ENCODE measurements around the gene TOP3B.

Gene TOP3B, protein sequence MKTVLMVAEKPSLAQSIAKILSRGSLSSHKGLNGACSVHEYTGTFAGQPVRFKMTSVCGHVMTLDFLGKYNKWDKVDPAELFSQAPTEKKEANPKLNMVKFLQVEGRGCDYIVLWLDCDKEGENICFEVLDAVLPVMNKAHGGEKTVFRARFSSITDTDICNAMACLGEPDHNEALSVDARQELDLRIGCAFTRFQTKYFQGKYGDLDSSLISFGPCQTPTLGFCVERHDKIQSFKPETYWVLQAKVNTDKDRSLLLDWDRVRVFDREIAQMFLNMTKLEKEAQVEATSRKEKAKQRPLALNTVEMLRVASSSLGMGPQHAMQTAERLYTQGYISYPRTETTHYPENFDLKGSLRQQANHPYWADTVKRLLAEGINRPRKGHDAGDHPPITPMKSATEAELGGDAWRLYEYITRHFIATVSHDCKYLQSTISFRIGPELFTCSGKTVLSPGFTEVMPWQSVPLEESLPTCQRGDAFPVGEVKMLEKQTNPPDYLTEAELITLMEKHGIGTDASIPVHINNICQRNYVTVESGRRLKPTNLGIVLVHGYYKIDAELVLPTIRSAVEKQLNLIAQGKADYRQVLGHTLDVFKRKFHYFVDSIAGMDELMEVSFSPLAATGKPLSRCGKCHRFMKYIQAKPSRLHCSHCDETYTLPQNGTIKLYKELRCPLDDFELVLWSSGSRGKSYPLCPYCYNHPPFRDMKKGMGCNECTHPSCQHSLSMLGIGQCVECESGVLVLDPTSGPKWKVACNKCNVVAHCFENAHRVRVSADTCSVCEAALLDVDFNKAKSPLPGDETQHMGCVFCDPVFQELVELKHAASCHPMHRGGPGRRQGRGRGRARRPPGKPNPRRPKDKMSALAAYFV

DNA sequence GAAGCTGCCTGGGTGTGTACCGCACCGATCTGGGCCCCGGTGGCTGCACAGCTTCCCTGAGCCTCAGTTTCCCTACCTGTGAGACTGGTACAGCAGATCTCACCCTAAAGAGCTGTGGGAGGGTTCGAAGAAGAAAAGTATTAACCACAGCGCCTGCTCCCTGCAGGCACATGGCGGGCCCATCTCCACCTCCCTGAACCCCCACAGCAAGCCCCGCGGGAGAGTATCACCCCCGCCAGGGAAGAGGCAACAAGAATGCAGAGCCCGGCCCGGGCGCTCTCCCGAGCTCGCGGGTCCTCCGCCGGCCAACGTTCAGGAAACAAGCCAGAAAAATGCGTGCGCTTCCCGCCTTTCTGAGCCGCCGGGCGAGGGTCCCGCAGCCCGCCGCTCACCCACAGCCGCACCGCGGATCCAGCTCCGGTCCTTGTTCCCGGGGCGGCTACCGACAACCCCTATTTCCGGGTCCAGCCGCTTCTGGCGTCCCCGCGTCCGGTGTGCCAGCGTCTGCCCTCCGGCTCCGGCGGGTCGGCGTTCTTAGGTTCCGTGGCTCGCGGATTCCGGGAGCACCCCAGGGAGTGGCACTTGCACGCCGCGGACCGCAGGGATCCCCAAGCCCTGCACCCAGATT, at the start of gene TOP3B:
TOP3B (minus strand) TSS at position 450 of the 628 bp plus-strand sequence. CDS start 7,078 bp downstream, outside the sequence.
- DNase-seq: peak; percentile 83

DNA sequence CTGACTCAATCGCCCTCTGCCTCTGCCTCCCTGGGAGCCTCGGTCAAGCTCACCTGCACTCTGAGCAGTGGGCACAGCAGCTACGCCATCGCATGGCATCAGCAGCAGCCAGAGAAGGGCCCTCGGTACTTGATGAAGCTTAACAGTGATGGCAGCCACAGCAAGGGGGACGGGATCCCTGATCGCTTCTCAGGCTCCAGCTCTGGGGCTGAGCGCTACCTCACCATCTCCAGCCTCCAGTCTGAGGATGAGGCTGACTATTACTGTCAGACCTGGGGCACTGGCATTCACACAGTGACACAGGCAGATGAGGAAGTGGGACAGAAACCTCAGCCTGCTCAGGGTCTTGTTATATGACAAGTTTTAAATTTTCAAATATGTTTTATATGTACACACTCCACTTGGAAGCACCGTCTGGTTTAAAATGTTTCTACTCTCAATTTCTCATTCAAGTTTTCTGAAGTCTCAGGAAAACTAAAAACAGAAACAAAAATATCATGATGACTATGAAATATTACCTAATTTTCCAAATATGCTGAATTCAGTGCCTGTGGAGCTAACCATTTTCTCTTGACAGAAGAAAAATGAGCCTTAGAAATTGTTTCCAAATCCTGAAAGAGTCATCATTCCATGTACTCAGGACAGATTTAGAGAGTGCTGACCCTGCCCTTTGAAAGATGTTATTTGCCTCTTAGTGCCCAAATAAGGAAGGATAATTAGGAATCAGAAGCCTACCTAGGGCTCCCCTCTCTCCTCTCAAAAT, 48.8 kb upstream of the TOP3B start:
- no peak for DNase-seq

DNA sequence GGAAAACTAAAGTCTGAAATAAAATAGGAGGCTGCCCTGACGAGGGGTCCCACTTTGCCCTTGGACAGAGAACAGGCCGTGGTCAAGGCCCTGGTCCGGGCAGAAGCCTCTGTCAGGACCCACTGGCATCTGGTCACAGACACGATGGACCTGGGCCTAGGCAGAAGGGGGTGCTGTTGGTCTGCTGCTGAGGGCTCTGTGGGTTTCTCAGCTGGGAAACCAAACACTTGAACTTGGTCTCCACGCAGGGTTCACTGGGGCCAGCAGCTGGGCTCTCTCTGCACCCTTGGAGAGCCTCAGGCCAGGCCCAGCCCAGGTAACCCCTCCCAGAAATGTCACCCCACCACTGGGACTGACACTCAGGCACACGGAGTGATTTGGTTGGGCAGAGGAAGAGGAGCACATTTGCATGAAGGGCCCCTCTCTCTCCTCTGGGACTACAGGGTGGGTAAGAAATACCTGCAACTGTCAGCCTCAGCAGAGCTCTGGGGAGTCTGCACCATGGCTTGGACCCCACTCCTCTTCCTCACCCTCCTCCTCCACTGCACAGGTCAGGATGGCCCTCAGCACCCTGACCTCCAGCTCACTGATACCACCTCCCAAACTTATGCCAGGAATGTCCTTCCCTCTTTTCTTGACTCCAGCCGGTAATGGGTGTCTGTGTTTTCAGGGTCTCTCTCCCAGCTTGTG, 48.1 kb upstream of the TOP3B start:
- peak; percentile 7 for DNase-seq

DNA sequence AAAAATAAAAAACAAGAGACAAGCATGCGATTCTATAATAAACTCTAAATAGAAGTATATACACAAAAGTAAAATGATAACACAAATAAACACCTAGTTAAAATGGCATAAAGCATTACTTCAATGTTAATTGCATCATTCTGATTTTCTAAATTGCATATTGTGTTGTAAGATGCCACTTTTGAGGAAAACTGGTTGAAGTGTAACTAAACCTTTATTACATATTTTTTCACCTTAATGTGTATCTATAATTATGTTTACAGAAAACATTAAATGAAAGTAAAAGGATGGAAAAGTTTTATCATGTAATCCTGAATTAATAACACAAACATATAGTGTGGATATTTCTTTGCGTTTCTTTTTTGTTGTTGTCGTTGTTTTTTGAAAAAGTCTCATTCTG, 45.4 kb upstream of the TOP3B start:
- no peak for DNase-seq

DNA sequence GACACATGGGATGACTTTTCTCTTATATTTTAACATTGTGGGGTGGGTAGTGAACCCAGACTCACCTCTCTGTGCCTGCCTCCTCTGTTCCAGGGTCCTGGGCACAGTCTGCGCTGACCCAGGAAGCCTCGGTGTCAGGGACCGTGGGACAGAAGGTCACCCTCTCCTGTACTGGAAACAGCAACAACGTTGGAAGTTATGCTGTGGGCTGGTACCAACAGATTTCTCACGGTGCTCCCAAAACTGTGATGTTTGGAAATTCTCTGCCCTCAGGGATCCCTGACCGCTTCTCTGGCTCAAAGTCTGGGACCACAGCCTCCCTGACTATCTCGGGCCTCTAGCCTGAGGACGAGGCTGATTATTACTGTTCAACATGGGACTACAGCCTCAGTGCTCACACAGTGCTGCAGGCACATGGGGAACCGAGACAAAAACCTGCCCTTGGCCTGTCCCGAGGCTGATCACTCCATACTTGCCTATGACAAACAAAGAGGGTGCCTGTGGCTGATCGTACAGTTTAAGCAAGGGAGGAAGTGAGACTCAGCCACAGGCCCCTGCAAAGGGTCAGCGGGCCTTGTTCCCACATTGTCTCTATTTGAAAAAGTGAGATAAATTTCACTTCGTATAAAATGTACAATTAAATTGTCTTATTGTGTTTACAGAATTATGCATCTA, 43.7 kb upstream of the TOP3B start:
- no peak for DNase-seq

DNA sequence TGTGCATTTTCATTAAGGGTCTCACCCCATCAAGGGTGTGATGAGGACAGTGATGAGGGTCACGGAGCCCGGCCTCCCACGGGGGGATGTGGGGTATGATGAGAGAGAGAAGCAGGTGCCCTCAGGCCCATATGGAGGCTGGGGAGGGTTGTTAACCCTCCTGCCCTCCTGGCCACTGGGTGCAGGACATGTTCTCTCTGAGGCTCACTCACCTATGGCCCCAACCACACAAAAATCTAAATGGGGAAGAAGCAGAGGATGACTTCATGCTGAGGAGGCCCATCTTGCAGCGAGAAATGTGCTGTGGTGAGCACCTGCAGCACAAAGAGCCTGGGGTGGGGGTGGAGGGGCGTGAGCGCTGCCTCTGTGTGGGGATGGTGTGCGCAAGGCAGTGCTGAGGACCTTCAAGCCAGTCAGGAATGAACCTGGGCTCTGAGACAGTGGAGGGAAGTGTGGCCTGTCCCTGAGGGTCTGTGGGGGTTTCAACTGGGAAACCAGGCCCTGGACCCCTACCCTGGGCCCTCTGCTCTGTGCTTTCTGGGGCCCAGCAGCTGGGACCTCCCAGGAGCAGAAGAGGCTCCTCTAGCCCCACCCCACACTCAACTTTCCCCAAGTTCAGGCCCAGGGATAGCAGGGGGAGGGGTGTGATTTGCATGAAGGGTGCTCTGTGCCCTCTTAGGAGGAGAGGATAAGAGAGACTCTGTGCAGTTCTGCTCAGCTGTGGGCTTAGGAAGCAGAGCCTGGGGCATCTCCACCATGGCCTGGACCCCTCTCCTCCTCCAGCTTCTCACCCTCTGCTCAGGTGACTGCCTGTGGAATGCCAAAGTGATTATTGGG, 43.0 kb upstream of the TOP3B start:
- no peak for DNase-seq

DNA sequence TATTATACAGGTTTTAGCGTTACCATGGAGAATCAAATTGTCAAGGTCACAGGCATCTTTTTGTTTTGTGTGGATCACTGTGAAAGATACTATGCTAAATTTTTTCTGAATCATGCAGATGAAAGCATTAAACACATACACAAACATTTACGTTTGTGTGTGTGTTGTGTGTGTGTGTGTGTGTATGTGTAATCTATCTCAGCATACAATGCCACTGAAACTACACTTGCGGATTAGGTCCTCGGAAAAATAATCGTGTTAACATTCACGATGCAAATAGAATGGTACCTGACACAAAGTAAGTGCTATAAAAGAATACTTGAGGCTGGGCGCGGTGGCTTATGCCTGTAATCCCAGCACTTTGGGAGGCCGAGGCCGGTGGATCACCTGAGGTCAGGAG, 41.9 kb upstream of the TOP3B start:
- DNase-seq: no peak

DNA sequence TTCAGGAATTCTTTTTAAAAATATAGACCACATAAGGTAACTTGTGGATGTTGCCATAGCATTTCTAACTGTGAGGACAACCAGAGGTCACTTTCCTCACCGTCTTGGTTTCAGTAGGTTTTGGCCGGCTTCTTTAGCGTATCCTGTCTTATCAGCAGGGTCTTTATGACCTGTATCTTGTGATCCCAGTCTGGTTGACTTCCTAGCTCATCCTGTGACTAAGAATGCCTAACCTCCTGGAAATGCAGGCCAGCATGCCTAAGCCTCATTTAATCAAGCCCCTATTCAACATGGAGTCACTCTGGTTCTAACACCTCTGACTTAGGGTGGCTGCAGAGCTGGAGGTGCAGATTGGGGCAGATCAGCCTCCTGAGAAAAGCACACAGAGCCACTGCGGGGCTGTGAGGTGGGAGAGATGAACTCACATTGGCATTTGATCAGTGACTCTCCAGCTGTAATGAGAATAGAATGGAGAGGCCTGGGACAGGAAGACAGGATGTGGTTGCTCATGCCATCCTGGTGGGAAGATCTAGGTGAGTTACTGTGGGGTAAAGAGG, 41.1 kb upstream of the TOP3B start:
- no peak for DNase-seq

DNA sequence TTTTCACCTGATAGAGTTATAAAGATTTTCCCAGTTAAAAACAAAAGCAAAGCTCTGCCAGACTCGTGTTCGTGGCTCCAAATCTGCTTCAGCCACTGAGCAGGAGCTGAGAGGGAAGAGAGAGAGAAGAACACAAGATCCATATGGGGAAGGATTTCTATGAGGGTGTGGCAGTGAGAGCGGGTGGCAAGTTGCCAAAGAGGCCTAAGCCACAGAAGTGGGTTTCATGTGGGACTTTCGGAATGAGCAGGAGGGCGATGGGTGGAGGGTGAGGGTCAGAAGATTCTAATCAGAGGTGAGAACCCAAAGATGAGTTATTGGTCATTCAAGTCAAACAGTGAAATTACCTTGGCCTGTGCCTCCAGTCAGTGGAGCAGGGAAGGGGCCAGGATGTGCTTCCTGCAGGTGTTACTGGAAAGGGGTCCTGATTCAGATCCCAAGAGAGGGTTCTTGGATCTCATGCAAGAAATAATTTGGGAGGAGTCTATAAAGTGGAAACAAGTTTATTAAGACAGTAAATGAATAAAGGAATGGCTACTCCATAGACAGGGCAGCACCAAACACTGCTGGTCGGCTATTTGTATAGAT, 40.5 kb upstream of the TOP3B start:
- no peak for DNase-seq

DNA sequence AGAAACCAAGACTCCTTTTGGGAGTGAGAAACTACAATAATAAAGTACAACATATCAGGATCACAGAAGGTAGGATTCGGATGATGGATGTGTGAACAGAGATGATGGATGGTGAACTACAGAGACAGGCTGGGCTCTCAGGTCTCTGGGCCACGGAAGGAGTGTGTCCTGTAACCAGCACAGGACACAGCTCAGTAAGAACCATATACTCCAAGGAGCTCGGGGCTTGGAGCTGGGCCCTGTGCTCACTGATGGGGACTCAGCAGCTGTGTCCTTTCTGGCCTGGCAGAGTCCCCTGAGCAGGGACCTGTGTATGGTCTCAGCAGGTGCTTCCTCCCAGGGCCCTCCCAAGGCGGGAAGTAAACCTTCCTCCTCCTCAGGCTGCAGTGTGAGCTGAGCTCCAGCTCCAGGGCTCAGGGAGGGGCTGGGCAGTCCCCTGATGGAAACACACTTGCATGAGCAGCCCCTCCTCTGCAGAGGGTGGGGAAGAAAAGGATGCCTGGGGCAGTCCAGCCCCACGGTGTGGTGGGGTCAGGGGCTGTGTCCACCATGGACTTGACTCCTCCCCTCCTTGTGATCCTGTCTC, 39.8 kb upstream of the TOP3B start:
- no peak for DNase-seq

DNA sequence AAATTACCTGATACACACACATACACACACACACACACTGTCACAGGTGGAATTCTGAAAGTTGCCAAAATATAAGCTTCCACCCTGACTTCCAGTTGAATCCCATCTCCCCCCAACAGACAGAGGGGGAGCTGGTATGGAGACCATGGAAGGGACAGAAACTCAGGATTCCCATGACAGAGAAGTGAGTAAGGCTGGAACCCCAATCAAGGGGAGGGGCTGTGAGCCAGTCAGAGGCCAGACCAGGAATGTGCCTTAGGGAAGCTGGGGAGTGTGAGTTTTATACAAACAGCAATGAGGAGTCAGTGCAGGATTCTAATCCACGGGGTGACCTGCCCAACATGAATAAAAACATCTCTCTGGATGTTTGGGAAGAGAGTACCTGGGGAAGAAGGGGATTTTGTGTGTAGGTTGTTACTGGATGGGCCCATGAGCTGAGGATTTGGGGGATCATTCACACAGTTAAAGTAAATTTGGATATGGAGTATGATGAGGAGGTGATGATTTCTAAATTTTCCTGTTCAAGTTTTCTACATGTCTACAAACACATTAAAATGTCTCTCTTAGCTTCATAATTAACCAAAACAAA, 38.7 kb upstream of the TOP3B start:
- no peak for DNase-seq

DNA sequence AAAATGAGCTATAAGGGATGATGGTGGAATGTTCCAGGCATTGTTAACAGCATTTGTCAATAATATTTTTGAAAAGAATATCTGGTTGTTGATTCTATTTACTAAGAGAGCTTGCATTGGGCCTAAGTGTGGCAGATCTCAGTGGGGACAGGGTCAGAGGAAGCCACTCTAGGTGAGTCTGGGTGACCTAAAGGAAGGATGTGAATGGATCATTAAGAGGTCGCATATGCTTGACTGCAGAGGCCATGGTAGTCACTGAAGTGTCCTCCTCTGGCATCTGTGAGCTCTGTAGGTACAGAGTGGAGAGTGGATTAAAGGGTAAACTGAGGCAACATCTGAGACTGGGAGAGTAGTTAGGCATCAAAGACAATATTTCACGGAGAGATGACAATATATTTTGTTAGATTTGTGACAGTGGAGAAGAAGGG, 37.9 kb upstream of the TOP3B start:
- DNase-seq: no peak

DNA sequence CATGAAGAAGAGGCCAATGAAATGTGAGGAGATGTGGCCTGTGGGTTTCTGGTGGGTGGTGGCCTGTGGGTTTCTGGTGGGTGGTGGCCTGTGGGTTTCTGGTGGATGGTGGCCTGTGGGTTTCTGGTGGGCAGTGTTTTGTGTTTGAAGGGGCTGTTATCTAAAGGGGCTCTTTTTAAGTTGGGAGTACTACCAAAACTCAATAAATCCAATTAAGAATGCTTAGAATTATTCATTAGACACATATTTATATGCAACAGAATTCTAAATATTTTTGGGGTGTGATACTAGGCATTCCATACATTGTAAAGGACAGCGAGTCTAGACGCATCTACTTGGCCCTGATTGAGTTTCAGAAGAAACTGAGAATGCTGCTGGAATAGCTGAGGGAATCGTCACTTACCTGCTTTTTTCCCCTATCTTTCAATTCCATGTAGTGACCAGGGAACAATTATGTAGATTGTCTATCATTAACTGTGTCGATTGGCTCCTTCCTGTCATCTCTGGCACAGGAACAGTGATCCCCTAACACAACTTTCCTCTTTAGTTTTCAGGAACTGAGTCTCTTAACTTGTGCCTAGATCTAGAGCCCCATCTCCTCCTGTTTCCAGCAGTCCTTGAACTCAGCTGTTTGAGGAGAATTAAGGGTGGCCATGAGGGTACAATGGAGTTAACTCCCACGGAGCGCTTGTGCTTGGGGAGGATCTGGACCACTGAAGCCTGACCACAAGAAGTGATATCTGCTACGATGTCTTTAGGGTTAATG, 37.3 kb upstream of the TOP3B start:
- DNase-seq: no peak

DNA sequence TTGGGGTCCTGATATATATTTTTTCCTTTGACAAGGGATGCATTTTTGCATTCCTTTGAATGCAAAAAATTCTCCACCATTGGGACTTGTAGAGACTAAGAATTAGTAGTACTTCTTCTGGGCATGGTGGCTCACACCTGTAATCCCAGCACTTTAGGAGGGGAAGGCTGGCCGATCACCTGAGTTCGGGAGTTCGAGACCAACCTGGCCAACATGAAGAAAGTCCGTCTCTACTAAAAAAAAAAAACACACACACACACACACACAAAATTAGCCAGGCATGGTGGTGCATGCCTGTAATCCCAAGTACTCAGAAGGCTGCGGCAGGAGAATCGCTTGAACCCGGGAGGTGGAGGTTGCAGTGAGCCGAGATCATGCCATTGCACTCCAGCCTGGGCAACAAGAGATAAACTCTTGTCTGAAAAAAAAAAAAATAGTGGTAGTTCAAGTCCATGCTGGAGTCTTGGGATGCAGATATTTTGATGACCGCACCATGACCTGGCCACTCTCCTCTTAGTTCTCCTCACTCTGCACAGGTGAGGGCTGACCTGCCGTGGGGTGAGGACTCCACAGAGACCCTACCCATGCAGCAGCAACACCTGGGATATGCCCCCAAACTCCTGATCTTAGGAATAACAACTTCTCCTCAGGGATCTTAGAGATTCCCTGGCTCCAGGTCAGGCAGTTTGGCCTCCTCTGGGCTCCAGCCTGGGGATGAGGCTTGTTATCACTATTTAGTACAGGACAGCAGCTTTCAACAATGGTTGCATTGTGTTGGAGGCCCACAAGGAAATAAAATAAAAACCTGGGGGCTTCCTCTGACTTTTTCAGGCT, 36.5 kb upstream of the TOP3B start:
- no peak for DNase-seq

DNA sequence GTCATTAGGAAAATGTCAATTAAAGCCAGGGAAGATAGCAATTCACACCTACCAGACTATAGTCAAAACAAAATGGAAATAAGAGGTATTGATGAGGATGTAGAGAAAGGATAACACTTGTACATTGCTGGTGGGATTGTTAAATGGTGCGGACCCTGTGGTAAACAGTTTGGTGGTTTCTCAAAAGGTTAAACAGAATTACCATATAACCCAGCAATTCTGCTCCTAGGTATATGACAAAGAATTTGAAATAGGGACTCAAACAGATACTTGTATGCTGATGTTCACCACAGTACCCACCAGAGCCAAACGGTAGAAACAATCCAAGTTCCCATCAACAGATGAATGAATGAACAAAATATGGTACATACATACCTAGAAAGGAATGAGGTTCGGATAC, 33.0 kb upstream of the TOP3B start:
- DNase-seq: no peak

DNA sequence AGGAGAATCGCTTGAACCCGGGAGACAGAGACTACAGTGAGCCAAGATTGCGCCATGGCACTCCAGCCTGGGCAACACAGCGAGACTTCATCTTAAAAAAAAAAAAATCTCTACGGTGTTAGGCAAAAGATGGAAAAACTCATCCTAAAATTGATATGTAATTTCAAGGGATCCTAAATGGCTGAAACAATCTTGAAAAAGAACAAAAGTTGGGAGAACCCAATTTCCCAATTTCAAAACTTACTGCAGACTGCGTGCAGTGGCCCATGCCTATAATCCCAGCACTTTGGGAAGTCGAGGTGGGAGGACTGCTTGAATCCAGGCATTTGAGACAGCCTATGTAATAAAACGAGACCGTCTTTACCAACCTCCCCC, 31.7 kb upstream of the TOP3B start:
- DNase-seq: no peak

DNA sequence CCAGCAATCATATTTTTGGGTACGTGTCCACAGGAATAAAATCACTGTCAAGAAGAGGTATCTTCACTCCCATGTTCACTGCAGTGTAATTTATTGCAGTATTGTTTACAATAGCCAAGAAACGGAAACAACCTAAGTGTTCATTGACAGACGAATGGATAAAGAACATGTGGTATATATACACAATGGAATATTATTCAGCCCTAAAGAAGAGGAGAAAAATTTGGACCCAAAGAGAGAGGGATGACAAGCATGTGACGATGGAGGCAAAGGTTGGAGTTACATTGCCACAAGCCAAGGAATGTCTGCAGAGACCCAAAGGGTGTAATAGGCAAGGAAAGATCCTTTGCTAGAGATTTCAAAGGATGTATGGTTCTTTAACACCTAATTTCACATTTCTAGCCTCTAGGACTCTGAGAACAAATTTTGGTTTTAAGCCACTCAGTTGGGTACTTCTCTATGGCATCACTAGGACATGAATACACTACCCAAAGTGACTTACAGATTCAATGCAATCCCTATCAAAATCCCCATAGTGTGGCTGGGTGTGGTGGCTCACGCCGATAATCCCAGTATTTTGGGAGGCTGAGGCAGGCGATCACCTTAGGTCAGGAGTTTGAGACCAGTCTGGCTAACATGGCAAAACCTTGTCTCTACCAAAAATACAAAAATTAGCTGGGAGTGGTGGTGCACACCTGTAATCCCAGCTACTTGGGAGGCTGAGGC, 31.1 kb upstream of the TOP3B start:
- DNase-seq: no peak
